Fibroblast of lung (primary cell): ENCODE data around the gene MISP3. TPM values are rescaled to one million over a fixed set of nuclear protein-coding genes. Genes with fewer than 3 reads are reported as not detected.

Experiments
- DNase-seq, 2 donors: peaks; one replicate each; pipeline versions ENCODE4 v3.0.0 to v3.0.0-alpha.2; 2010; ENCODE audit warnings: low read depth in 2 of 2
- H2AFZ ChIP-seq: 2 replicates; pipeline ENCODE4 v1.5.1; 2012; ENCODE audit warnings: low read length, control low read depth, inconsistent platforms
- H3K27ac ChIP-seq: 2 replicates; pipeline ENCODE4 v1.5.1; 2011; ENCODE audit warnings: low read length, control low read depth; ENCODE audit not compliant: insufficient read depth
- H3K27me3 ChIP-seq: 2 replicates; pipeline ENCODE4 v1.5.1; 2011; ENCODE audit warnings: mild to moderate bottlenecking, low read length; ENCODE audit not compliant: control insufficient read depth, insufficient read depth
- H3K36me3 ChIP-seq: 2 replicates; pipeline ENCODE4 v1.5.1; 2011; ENCODE audit warnings: low read length; ENCODE audit not compliant: control insufficient read depth, insufficient read depth
- H3K4me1 ChIP-seq: 2 replicates; pipeline ENCODE4 v1.5.1; 2011; ENCODE audit warnings: low read length; ENCODE audit not compliant: control insufficient read depth, insufficient read depth; ENCODE audit errors: extremely low read depth
- H3K4me2 ChIP-seq: 2 replicates; pipeline ENCODE4 v1.5.1; 2011; ENCODE audit warnings: low read length, control low read depth; ENCODE audit not compliant: insufficient read depth; ENCODE audit errors: extremely low read depth
- H3K4me3 ChIP-seq, 4 experiments: fragments of 200-600 bp in 1 of 4; sonication (generic) in 1 of 4; replicated peaks in 1 of 4; 2 replicates each; pipeline ENCODE4 v1.5.1; 2011 to 2016; ENCODE audit warnings: low read length in 4 of 4, low read depth in 3 of 4, mild to moderate bottlenecking in 3 of 4, control low read depth in 2 of 4, inconsistent platforms in 1 of 4, mixed read lengths in 1 of 4; ENCODE audit not compliant: insufficient read depth in 1 of 4; ENCODE audit errors: control extremely low read depth in 1 of 4
- H3K79me2 ChIP-seq: 2 replicates; pipeline ENCODE4 v1.5.1; 2012; ENCODE audit warnings: mild to moderate bottlenecking, low read length, inconsistent platforms; ENCODE audit not compliant: control insufficient read depth, insufficient read depth
- H3K9ac ChIP-seq: 2 replicates; pipeline ENCODE4 v1.5.1; 2011; ENCODE audit warnings: mild to moderate bottlenecking, low read length, control low read depth; ENCODE audit not compliant: insufficient read depth
- H3K9me3 ChIP-seq: 2 replicates; pipeline ENCODE4 v1.5.1; 2012; ENCODE audit warnings: low read depth, low read length; ENCODE audit not compliant: control insufficient read depth, insufficient read depth
- H4K20me1 ChIP-seq: 2 replicates; pipeline ENCODE4 v1.5.1; 2011; ENCODE audit warnings: low read length; ENCODE audit not compliant: control insufficient read depth, insufficient read depth; ENCODE audit errors: extremely low read depth
- EZH2 ChIP-seq: IDR thresholded peaks from 2 replicates; pipeline ENCODE4 v1.5.1; 2012; ENCODE audit warnings: low read length, control low read depth, mild to moderate bottlenecking; ENCODE audit errors: missing control alignments
- polyA plus RNA-seq, 2 donors: library from polyadenylated mRNA; depleted of rRNA in 1 of 2; stranded (reverse) in 1 of 2; unstranded in 1 of 2; fragments of >200 nt; gene quantifications; 2 replicates each; pipeline ENCODE4 v1.2.1, GENCODE V29; 2011 to 2012; ENCODE audit warnings: missing spikeins in 1 of 2
- total RNA-seq: library from RNA; depleted of rRNA; stranded (reverse); fragments of >200 nt; gene quantifications from 2 replicates; pipeline ENCODE4 v1.2.1, GENCODE V29; 2014
- TF ChIP-seq, protein P1 (sequence below), 2 donors: IDR thresholded peaks in 1 of 2; conservative IDR thresholded peaks in 1 of 2; 1 replicate in 1 of 2; 2 replicates in 1 of 2; pipeline ENCODE4 v1.5.1; 2011 to 2012; ENCODE audit warnings: low read length in 2 of 2, control low read depth in 1 of 2, inconsistent platforms in 1 of 2, low read depth in 1 of 2, mild to moderate bottlenecking in 1 of 2

Gene MISP3
- total and polyA plus RNA-seq, 2 donors (not counting 1 experiment from before 2014, with no cell fraction given), result 0.33 to 0.83 TPM

DNA sequence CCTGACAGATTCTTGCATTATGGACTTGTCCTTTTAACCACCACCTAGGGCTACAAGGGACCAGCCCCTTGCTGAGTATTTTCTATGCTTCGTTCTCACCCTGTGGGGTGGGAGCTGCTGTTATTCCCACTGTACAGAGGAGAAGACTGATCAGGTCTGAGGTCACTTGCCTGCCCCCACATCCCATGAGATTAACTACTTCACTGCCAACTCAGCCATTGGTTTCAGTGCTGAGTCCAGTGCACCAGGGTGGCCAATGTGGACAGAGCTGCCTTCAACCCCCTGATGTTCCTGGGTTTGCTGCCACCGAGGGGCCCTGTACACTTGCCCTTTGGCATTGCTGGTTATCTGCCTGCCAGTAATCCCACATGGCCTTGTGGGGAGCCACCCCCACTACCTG, 38.1 kb downstream of the MISP3 start:
- Histone ChIP-seq H4K20me1 (no peaks in the 10 kb centered on the region), H3K4me2 (no peak overlapping the region), H3K27me3 (no peaks in the 10 kb centered on the region), H3K79me2 (peaks cover 33% of the 10 kb centered on the region), H3K27ac (no peak overlapping the region), H2AFZ (no peak overlapping the region), H3K9me3 (no peaks in the 10 kb centered on the region), H3K36me3 (peaks cover 2% of the 10 kb centered on the region), H3K4me3 (no peak overlapping the region), H3K9ac (no peak overlapping the region), H3K4me1 (peaks cover 21% of the 10 kb centered on the region)
- TF ChIP-seq, protein P1, sequence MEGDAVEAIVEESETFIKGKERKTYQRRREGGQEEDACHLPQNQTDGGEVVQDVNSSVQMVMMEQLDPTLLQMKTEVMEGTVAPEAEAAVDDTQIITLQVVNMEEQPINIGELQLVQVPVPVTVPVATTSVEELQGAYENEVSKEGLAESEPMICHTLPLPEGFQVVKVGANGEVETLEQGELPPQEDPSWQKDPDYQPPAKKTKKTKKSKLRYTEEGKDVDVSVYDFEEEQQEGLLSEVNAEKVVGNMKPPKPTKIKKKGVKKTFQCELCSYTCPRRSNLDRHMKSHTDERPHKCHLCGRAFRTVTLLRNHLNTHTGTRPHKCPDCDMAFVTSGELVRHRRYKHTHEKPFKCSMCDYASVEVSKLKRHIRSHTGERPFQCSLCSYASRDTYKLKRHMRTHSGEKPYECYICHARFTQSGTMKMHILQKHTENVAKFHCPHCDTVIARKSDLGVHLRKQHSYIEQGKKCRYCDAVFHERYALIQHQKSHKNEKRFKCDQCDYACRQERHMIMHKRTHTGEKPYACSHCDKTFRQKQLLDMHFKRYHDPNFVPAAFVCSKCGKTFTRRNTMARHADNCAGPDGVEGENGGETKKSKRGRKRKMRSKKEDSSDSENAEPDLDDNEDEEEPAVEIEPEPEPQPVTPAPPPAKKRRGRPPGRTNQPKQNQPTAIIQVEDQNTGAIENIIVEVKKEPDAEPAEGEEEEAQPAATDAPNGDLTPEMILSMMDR (conservative IDR thresholded peaks at IDR 0.05 in 1 of 2, IDR thresholded peaks at IDR 0.05 in 1 of 2; ENCODE audit: low read depth in 1 of 2, low read length in 2 of 2), result no peak
- no peak for TF ChIP-seq EZH2
- no peak for DNase-seq

GRCh38 chr19:14111486-14111885, 38.9 kb downstream of the MISP3 start:
- peaks cover 42% of the 10 kb centered on the region for H3K79me2 ChIP-seq

DNA sequence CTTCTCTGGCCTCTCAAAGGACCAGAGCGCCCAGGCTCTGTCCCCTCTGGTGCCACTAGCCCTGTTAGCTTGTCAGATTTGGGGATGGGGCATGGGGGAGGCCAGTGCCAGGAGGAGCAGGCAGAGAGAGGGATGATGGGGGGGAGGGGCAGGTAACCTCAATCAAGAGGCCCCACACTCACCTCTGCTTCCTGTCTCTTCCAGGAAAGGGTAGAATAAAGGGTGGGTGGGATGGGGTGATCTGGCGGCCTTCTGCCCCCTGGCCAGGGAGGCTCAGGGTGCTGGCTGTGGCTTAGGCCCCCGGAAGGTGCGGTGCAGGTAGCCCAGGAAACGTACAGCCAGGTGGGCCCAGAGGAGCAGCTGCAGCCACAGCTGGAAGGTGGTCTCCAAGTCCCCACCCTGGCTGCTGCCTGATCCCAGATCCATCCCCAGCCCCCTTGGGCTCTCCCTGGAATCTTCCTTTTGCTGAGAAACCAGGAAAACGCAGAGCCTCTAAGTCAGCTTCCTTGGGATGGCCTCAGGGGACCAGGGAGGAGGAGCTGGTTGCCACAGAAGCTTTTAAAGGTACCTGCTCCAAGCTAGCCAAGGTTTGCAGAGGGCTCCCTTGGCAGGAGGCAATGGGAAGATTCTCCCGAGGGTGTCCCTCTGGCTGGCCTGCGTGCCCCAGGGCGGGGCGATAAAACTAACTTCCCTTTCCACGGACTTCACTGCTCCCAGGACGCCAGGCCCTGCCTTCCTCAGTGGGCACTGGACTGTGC, 39.6 kb downstream of the MISP3 start:
- no peaks in the 10 kb centered on the region for H3K27me3 ChIP-seq
- DNase-seq, result no peak
- H3K4me3 ChIP-seq, result no peak overlapping the region
- H4K20me1 ChIP-seq, result no peaks in the 10 kb centered on the region
- H3K9me3 ChIP-seq, result no peaks in the 10 kb centered on the region
- no peak overlapping the region for H3K9ac ChIP-seq
- peaks cover 2% of the 10 kb centered on the region for H3K36me3 ChIP-seq
- H3K79me2 ChIP-seq, result peaks cover 49% of the 10 kb centered on the region
- peak overlapping the region; percentile 82 for H3K27ac ChIP-seq
- no peak for TF ChIP-seq EZH2
- TF ChIP-seq, protein P1 (conservative IDR thresholded peaks at IDR 0.05 in 1 of 2, IDR thresholded peaks at IDR 0.05 in 1 of 2; ENCODE audit: low read depth in 1 of 2, low read length in 2 of 2), result no peak
- peak overlapping the region; percentile 38 for H2AFZ ChIP-seq
- H3K4me2 ChIP-seq, result peak overlapping the region; percentile 75
- peaks cover 24% of the 10 kb centered on the region for H3K4me1 ChIP-seq

More at GRCh38 chr19:14111486-14111885, 38.9 kb downstream of the MISP3 start:
- Histone ChIP-seq H3K9ac (no peak overlapping the region), H3K4me1 (peaks cover 24% of the 10 kb centered on the region), H4K20me1 (no peaks in the 10 kb centered on the region), H3K4me3 (no peak overlapping the region), H3K9me3 (no peaks in the 10 kb centered on the region), H3K27ac (no peak overlapping the region), H3K36me3 (peaks cover 2% of the 10 kb centered on the region), H3K4me2 (no peak overlapping the region), H3K27me3 (no peaks in the 10 kb centered on the region), H2AFZ (no peak overlapping the region)
- TF ChIP-seq EZH2, result no peak
- TF ChIP-seq, protein P1 (conservative IDR thresholded peaks at IDR 0.05 in 1 of 2, IDR thresholded peaks at IDR 0.05 in 1 of 2; ENCODE audit: low read depth in 1 of 2, low read length in 2 of 2), result no peak
- DNase-seq, result no peak
